GM13977 (cell line): Measurements from ENCODE around the gene PHYHIPL.

Source experiments
- DNase-seq: peaks from one replicate; pipeline ENCODE4 v3.0.0; 2012; ENCODE audit warnings: low spot score
- CTCF ChIP-seq: IDR thresholded peaks from 2 replicates; pipeline ENCODE4 v1.5.1; 2012; ENCODE audit warnings: mild to moderate bottlenecking, control low read depth; ENCODE audit not compliant: insufficient read depth; ENCODE audit errors: extremely low read depth, missing control alignments
- in situ Hi-C: fragments of 300-500 bp; cut with MboI; formaldehyde crosslinking; loops from one replicate; pipeline ENCODE4 v1.12.0; 2022; ENCODE audit warnings: low sequenced_read_pairs, low pct_unique_long_range_greater_than_20kb, mixed read lengths, inconsistent platforms; ENCODE audit not compliant: unreplicated experiment

The PHYHIPL gene

DNA sequence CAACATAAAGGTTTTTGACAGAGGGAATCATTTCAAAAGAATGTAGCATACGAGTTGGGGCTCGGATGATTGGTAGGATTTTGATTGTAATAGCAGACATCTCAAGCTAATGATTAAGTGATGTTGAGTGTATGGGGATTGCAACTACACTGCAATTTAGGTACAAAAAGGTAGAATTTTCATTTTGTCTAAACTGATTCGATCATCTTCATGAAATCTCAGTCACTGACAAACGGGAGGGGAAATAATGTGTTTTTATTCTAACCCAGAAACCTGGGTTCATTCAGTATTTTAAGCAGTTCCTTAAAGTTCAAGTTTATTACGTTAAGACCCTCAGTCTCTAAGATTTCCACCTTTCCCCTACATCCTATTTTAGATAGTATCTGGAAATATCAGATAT is 3.9 kb upstream of the PHYHIPL start:
- no peak for TF ChIP-seq CTCF
- DNase-seq, result no peak
- in situ Hi-C loops, result no loop called here

GRCh38 chr10:59173414-59173813 is 3.0 kb upstream of the PHYHIPL start:
- no peak for TF ChIP-seq CTCF
- DNase-seq, result no peak
- in situ Hi-C loops, result no loop called here

- in situ Hi-C loops, result no loop called here
- no peak for DNase-seq
- TF ChIP-seq CTCF, result no peak
These were observed 754 bp upstream of the PHYHIPL start for GRCh38 chr10:59175538-59176240.

- in situ Hi-C loops, result no loop called here
- no peak for TF ChIP-seq CTCF
- peak; percentile 60 for DNase-seq
These were observed 771 bp downstream of the PHYHIPL start for GRCh38 chr10:59177031-59177797.

DNA sequence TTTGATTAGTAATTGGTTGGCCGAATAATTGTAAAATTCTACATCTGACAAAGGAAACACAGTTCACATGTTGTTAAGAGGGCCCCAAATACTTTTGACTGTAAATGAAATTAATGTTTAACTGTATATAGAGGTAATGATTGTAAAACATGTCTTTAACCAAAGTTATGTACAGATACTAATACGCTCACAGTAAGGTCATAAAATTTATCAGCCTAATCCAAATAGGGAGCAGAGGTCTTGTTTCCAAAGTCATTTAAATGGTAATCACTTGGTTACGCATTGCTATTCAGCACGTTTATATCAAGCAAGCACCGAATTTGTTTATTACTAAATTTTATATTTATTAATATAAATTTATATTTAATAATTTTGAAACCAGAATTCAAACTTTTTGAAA is 1.4 kb downstream of the PHYHIPL start:
- DNase-seq, result no peak
- in situ Hi-C loops, result no loop called here
- no peak for TF ChIP-seq CTCF

GRCh38 chr10:59179068-59179467 is 2.6 kb downstream of the PHYHIPL start:
- no peak for DNase-seq
- in situ Hi-C loops, result no loop called here
- no peak for TF ChIP-seq CTCF
